GM19455 (cell line): ENCODE measurements around the gene FCGR3A.
"Not testable (repeated sequence)": the region's sequence is repeated elsewhere in the genome, so short reads cannot be mapped to it uniquely, and the experiment has no call there.

Source experiments
- ATAC-seq: cut with Tn5 transposase; IDR thresholded peaks from one replicate; pipeline ENCODE4 v1.9.1; 2021; ENCODE audit not compliant: unreplicated experiment

The FCGR3A gene

GRCh38 chr1:161531986-161532643, 17.5 kb downstream of the FCGR3A start:
- no peak for ATAC-seq

GRCh38 chr1:161530671-161531641, 18.7 kb downstream of the FCGR3A start:
- ATAC-seq: peak; percentile 59

- not testable (repeated sequence) for ATAC-seq
These were observed 19.5 kb downstream of the FCGR3A start for GRCh38 chr1:161530158-161530557.

- not testable (repeated sequence) for ATAC-seq
These were observed 20.0 kb downstream of the FCGR3A start for GRCh38 chr1:161529463-161530104.

GRCh38 chr1:161528550-161528949, 21.1 kb downstream of the FCGR3A start:
- not testable (repeated sequence) for ATAC-seq

GRCh38 chr1:161525918-161526317, 23.7 kb downstream of the FCGR3A start:
- not testable (repeated sequence) for ATAC-seq

GRCh38 chr1:161525321-161525720, 24.3 kb downstream of the FCGR3A start:
- ATAC-seq: not testable (repeated sequence)

- ATAC-seq: peak; percentile 28
These were observed 24.8 kb downstream of the FCGR3A start for GRCh38 chr1:161524742-161525291.

GRCh38 chr1:161523817-161524741, 25.5 kb downstream of the FCGR3A start, which contains the start of gene HSPA6:
TSS of gene HSPA6 (plus strand) at chr1:161524540. CDS start at chr1:161524659, 119 bp downstream.
- peak; percentile 63 for ATAC-seq

- ATAC-seq: peak; percentile 7
These were observed 26.4 kb downstream of the FCGR3A start for GRCh38 chr1:161523041-161523816.

GRCh38 chr1:161513953-161514352, 35.7 kb downstream of the FCGR3A start:
- not testable (repeated sequence) for ATAC-seq

- ATAC-seq: not testable (repeated sequence)
These were observed 36.2 kb downstream of the FCGR3A start for GRCh38 chr1:161513448-161513780.

GRCh38 chr1:161512636-161513447, 36.8 kb downstream of the FCGR3A start:
- not testable (repeated sequence) for ATAC-seq

GRCh38 chr1:161511756-161512060, 37.9 kb downstream of the FCGR3A start:
- ATAC-seq: no peak

GRCh38 chr1:161511018-161511755, 38.4 kb downstream of the FCGR3A start:
- ATAC-seq: no peak

GRCh38 chr1:161510477-161510876, 39.1 kb downstream of the FCGR3A start:
- ATAC-seq: no peak

- no peak for ATAC-seq
These were observed 43.0 kb downstream of the FCGR3A start for GRCh38 chr1:161506336-161507223.
